GM18498 (cell line): ENCODE data around the gene ARNT2.

Experiments
- ATAC-seq: cut with Tn5 transposase; IDR thresholded peaks from one replicate; pipeline ENCODE4 v1.9.1; 2021; ENCODE audit warnings: mild to moderate bottlenecking, moderate library complexity; ENCODE audit not compliant: unreplicated experiment

Gene ARNT2

DNA sequence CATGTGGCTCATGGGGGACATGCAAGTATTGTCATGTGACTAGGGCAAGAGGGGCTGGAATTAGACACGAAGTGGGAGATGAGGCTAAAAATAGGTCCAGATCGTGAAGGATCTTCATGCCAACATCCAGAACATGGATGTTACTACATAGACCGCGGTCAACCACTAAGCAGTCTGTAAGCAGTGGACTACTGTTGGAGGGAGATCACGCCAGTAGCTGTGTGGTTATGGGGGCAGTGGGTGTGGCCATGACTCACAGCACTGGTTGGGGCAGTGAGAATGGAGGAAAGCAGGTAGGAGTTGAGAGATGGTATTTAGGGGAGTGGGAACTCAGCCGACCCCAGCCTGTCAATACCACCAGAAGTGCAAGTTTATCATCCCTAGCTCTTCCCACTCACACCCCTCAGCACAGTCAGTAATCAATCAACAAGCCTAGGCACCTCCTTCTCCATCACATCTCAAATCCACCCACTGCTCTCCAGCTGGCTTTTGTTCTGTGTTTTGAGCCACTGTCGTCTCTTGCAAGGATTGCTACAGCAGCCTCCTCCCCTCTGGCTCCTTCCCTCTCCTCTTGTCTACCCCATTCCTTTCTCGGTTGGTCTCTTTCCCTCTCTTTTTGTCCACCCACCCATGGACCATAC lies 183.8 kb downstream of the ARNT2 start:
- no peak for ATAC-seq

DNA sequence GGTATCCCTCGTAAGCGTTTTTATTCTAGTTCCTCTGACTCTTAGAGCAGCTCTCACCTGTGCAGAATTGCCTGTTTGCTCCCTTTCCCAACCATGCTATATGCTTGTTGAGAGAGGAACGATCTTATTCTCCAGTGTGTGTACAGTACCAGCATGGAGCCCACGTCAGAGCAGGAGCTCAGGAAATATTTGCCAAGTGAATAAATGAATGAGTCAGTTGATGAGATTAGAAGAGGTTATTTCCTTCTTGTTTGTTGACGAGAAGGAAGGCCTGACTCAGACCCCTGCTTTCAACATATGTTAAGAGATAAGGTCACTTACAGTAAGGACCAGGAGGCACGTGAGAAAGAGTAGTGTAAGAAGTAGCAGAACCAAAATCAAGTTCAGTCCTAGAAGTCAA lies 184.6 kb downstream of the ARNT2 start:
- ATAC-seq = no peak

GRCh38 chr15:80590761-80591355 lies 186.7 kb downstream of the ARNT2 start:
- ATAC-seq = no peak

DNA sequence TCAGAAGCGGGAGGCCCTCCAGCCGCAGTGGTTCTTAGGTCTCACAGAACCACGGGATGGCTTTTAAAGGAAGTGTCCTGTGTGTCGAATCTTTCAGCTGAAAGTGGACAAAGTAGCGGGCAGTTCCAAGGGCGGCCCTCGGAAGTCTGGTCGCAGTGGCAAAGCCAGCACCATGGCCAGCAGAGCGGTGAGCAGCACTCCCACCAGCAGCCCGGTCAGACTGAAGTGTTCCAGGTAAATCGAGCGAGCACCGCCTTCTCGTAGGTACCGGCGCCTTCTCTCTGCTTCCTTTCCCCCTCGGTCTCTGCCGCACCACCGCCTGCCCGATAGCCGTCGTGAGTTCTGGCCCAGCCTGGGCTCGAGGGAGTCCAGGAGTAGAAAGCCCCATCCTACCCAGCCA lies 187.3 kb downstream of the ARNT2 start:
- ATAC-seq = no peak

- no peak for ATAC-seq
Measured at GRCh38 chr15:80591938-80592825, 188.0 kb downstream of the ARNT2 start.

DNA sequence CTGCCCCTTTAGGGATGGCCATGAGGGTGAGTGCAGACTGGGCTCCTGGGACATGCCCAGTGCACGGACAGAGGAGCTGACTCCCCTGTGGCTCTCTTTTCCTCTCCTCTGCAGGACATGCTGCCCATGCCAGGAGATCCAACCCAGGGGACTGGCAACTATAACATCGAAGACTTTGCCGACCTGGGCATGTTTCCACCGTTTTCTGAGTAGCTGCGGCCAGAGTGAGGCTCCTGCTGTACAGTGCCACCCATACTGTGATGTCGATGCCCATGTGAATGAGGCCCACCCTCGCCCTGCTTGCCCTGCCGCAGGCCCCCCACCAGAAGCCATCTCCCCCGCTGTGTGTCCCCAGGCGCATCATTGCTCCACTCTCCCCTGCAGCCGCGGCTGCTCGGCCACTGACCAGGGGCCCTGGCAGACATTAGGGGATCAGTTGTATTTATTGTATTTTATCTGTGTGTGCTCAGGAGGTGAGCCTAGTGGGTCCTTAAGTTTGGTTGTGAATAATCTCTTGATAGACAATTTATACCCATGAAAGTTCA lies 189.4 kb downstream of the ARNT2 start:
- no peak for ATAC-seq

- no peak for ATAC-seq
Measured at GRCh38 chr15:80594091-80594889, 190.1 kb downstream of the ARNT2 start.

- no peak for ATAC-seq
Measured at GRCh38 chr15:80595396-80595795, 191.2 kb downstream of the ARNT2 start.

DNA sequence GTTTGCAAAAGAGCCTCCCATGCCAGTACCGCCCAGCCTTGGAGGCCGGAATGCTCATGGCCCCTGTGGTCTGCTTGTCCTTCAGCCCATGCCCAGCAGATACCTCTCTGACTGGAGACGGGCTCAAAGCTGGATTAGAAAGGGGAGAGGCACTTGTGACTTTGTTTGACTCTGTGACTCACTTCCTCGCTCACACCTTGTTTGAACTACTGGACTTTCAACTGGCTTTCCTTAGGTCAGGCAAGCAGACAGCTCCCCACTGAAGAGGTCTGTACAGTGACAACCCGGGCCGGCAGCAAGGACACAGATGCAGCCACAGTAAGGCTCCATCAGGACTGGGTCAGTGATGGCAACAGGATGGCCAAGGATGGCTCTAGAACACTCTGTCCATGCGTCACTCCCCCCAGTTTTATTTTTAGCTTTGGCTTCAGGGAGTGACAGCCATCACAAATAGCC lies 192.4 kb downstream of the ARNT2 start:
- ATAC-seq = no peak

DNA sequence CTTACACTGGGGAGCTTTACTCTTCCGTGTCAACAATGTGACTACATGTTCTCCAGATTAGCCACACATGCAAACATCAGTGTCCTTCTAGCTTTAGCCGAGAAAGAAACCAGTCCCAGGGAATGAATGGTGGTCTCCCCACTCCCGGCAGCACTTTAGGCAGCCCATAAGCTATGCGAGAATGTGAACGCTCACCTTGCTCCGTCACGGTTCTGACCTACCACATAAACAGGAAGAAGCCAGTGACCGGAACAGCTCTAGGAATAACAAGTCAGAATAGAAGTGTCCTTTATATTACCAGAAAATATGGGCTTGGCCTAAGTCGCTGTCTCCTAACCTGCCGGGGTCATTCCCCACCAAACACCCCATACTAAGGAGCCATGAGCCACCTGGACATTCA lies 192.9 kb downstream of the ARNT2 start:
- ATAC-seq = no peak

- ATAC-seq = no peak
Measured at GRCh38 chr15:80599359-80599758, 195.2 kb downstream of the ARNT2 start.

DNA sequence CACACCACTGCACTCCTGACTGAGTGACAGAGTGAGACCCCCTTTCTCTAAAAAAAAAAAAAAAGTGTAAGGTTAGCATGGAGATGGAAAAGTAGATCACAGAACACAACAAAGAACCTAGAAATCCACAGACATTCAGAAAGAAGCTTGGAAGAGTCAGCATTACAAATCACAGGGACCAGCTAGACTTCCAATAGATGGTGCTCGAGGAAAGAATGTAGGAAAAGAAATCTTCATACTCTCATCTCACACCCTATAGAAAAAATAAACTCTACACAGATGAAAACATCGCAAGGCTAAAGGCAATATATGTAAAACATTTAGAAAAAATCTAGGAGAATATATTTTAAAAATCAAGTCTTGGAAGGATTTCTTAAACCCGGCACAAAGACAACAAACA lies 196.4 kb downstream of the ARNT2 start:
- ATAC-seq = no peak

- ATAC-seq = no peak
Measured at GRCh38 chr15:80601256-80601655, 197.1 kb downstream of the ARNT2 start.

GRCh38 chr15:80604583-80605575 lies 200.7 kb downstream of the ARNT2 start:
- ATAC-seq = no peak

DNA sequence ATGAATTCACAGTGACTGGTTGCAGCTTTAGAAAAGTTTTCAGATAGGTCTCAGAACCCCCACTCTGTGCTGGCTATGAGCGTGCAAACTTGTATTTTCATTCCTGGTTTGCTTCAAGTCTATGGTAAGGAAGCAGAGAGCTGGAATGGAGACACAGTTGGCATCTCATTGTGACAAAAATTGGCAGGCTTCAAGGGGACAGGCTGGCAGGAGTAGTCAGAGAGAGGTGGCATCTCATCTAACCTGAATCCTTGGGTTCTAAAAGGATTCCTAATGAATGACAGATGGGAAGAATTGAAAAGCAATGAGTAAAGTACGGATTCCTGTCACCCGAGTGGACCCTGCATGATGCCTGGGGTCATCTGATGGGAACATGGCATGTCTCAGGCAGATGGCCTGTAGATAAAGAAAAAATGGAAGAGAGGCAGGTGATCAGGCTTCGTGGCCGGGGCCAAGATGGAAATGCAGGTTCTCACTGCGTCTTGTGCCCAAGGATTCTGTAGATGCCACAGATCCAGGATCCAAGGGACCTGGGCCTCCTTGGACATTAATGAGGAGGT lies 201.5 kb downstream of the ARNT2 start:
- no peak for ATAC-seq

DNA sequence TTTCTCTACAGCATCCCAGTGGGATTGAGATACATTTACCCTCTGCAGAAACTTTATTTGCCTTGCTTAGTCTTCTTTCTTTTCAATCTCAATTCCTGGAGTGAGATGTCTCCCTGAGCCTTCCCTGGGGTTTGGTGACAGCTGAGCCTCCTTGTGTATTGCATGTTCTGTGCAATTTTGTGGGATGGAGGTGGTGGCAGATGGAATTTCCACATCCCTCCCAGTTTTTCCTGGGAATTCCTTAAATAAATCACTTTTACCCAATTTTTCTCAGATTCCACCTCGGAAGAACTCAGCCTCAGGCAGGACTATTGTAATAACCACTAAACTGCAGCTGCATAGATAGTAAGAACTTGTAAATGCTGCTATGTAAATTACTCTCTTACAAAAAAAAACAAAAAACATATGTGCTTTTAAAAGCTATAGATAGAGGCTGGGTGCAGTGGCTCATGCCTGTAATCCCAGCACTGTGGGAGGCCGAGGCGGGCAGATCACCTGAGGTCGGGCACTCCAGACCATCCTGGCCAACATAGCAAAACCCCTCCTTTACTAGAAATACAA lies 202.4 kb downstream of the ARNT2 start:
- no peak for ATAC-seq

- ATAC-seq = no peak
Measured at GRCh38 chr15:80607287-80607980, 203.3 kb downstream of the ARNT2 start.

GRCh38 chr15:80608688-80609087 lies 204.5 kb downstream of the ARNT2 start:
- ATAC-seq = no peak
